ENCODE results near the gene MUC5B. TPM values are rescaled to one million over a fixed set of nuclear protein-coding genes. Genes with fewer than 3 reads are reported as not detected.

MUC5B gene
- total RNA-seq, 1 experiment from 2014 or later, result not detected

- POLR2A ChIA-PET (ENCODE audit: low non-redundant PET), result no interaction called here
- Histone ChIP-seq H3K4me1 (ENCODE audit: insufficient read depth, low read length, poor library complexity, severe bottlenecking) (no peaks in the 10 kb centered on the region), H3K4me3 (ENCODE audit: low read depth, low read length, poor library complexity, severe bottlenecking) (no peak overlapping the region), H3K36me3 (ENCODE audit: insufficient read depth, low read length, poor library complexity, severe bottlenecking) (no peaks in the 10 kb centered on the region), H3K27me3 (replicated peaks; ENCODE audit: insufficient read depth, low read depth, low read length, poor library complexity) (no peaks in the 10 kb centered on the region), H3K27ac (ENCODE audit: low read depth, low read length, poor library complexity, severe bottlenecking) (no peak overlapping the region), H3K9me3 (ENCODE audit: low read depth, low read length, poor library complexity, severe bottlenecking) (no peaks in the 10 kb centered on the region)
- intact Hi-C loops (cut with micrococcal nuclease; ENCODE audit: unreplicated experiment), result no loop called here
- TF ChIP-seq EZH2 (IDR thresholded peaks at IDR 0.05; ENCODE audit: borderline replicate concordance, low read depth, low read length, poor library complexity, severe bottlenecking), result no peak
- no peak for TF ChIP-seq CTCF (conservative IDR thresholded peaks at IDR 0.05; ENCODE audit: low read depth, low read length)
- no peak for DNase-seq (ENCODE audit: low spot score)
- CTCF ChIA-PET, result interaction anchor here (0.6 kb wide), 1 partner anchor 446 kb away, joined by 4 read pairs; no protein-coding TSS in a partner anchor
- BruUV-seq (replicated peaks), result no TSS peak
These were observed 70.1 kb downstream of the MUC5B start for GRCh38 chr11:1292644-1293618.

DNA sequence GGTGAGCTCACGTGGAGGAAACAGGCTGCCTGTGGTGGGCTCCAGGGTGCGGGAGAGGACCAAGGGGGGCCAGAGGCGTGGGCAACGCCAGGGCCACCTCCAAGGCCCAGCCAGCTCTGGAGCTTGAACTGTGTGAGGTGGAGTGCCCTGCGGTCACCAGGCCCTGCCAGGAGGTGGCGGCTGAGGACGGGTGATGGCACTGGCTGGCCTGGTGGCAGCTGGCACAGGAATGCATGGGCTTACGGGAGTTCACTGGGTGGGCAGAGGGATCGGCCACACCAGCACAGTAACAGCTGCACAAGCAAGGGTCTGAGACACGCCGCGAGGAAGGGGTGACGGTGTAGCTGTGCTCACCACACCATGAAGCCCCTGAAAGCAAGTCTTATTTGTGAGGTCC is 70.8 kb downstream of the MUC5B start:
- no peak overlapping the region for H3K27ac ChIP-seq (ENCODE audit: low read depth, low read length, poor library complexity, severe bottlenecking)
- H3K36me3 ChIP-seq (ENCODE audit: insufficient read depth, low read length, poor library complexity, severe bottlenecking), result no peaks in the 10 kb centered on the region
- intact Hi-C loops (cut with micrococcal nuclease; ENCODE audit: unreplicated experiment), result no loop called here
- TF ChIP-seq EZH2 (IDR thresholded peaks at IDR 0.05; ENCODE audit: borderline replicate concordance, low read depth, low read length, poor library complexity, severe bottlenecking), result no peak
- TF ChIP-seq CTCF (conservative IDR thresholded peaks at IDR 0.05; ENCODE audit: low read depth, low read length), result 0 out of 2 replicates have a peak, but pooled peaks have one; percentile 13
- CTCF ChIA-PET, result interaction anchor here (0.6 kb wide), 1 partner anchor 446 kb away, joined by 4 read pairs; no protein-coding TSS in a partner anchor
- DNase-seq (ENCODE audit: low spot score), result no peak
- H3K9me3 ChIP-seq (ENCODE audit: low read depth, low read length, poor library complexity, severe bottlenecking), result no peaks in the 10 kb centered on the region
- no TSS peak for BruUV-seq (replicated peaks)
- H3K4me1 ChIP-seq (ENCODE audit: insufficient read depth, low read length, poor library complexity, severe bottlenecking), result no peaks in the 10 kb centered on the region
- H3K27me3 ChIP-seq (replicated peaks; ENCODE audit: insufficient read depth, low read depth, low read length, poor library complexity), result no peaks in the 10 kb centered on the region
- POLR2A ChIA-PET (ENCODE audit: low non-redundant PET), result no interaction called here
- H3K4me3 ChIP-seq (ENCODE audit: low read depth, low read length, poor library complexity, severe bottlenecking), result no peak overlapping the region

- CTCF ChIA-PET, result no interaction called here
- no peak for DNase-seq (ENCODE audit: low spot score)
- POLR2A ChIA-PET (ENCODE audit: low non-redundant PET), result no interaction called here
These were observed 72.2 kb downstream of the MUC5B start for GRCh38 chr11:1295086-1295485.

More at GRCh38 chr11:1295086-1295485, 72.2 kb downstream of the MUC5B start:
- BruUV-seq (replicated peaks), result no TSS peak
- Histone ChIP-seq H3K4me3 (ENCODE audit: low read depth, low read length, poor library complexity, severe bottlenecking) (no peak overlapping the region), H3K36me3 (ENCODE audit: insufficient read depth, low read length, poor library complexity, severe bottlenecking) (no peaks in the 10 kb centered on the region), H3K27ac (ENCODE audit: low read depth, low read length, poor library complexity, severe bottlenecking) (no peak overlapping the region), H3K27me3 (replicated peaks; ENCODE audit: insufficient read depth, low read depth, low read length, poor library complexity) (no peaks in the 10 kb centered on the region), H3K4me1 (ENCODE audit: insufficient read depth, low read length, poor library complexity, severe bottlenecking) (no peaks in the 10 kb centered on the region), H3K9me3 (ENCODE audit: low read depth, low read length, poor library complexity, severe bottlenecking) (no peaks in the 10 kb centered on the region)
- intact Hi-C loops (cut with micrococcal nuclease; ENCODE audit: unreplicated experiment), result no loop called here
- TF ChIP-seq EZH2 (IDR thresholded peaks at IDR 0.05; ENCODE audit: borderline replicate concordance, low read depth, low read length, poor library complexity, severe bottlenecking), result no peak
- no peak for TF ChIP-seq CTCF (conservative IDR thresholded peaks at IDR 0.05; ENCODE audit: low read depth, low read length)
